BJ (cell line): ENCODE measurements around the gene ZNF688. TPM values are rescaled to one million over a fixed set of nuclear protein-coding genes. Genes with fewer than 3 reads are reported as not detected.

Source experiments
- polyA plus RNA-seq: library from polyadenylated mRNA; depleted of rRNA; stranded (reverse); fragments of >200 nt; gene quantifications from 2 replicates; pipeline ENCODE4 v1.2.3, GENCODE V29; 2011; rRNA removed
- small RNA-seq: library from RNA; depleted of rRNA; stranded (forward); fragments of <200 nt; gene quantifications from one replicate; pipeline ENCODE3, GENCODE V24; 2012; ENCODE audit warnings: low replicate concordance, low read depth; ENCODE audit not compliant: insufficient read length

ZNF688 gene
- polyA plus RNA-seq, 1 experiment: 6.3 TPM

Small RNA genes lying within 50 kb of the gene (small RNA-seq; reads per million reads assigned to genes)
- not detected for gene AC093249.4

Other genes with a start within 250 kb of the ZNF688 start
- gene CD2BP2, start 216.4 kb downstream of the ZNF688 start, polyA plus RNA-seq: 48.2 and 50.3 TPM in 2 replicates
- 11.3 and 16.5 TPM in 2 replicates for gene TBC1D10B, start 201.2 kb downstream of the ZNF688 start, polyA plus RNA-seq
- gene MYL11, start 196.9 kb downstream of the ZNF688 start, polyA plus RNA-seq: 0.59 and 0.69 TPM in 2 replicates
- gene SEPTIN1, start 189.2 kb downstream of the ZNF688 start, polyA plus RNA-seq: 0.17 and 0.22 TPM in 2 replicates
- gene ZNF48, start 176.3 kb downstream of the ZNF688 start, polyA plus RNA-seq: 2.8 and 4.6 TPM in 2 replicates
- gene ZNF771, start 164.1 kb downstream of the ZNF688 start, polyA plus RNA-seq: 6.8 and 7.9 TPM in 2 replicates
- gene DCTPP1, start 141.7 kb downstream of the ZNF688 start, polyA plus RNA-seq: 27.5 and 33.9 TPM in 2 replicates
- 44.4 and 50.3 TPM in 2 replicates for gene SEPHS2, start 125.8 kb downstream of the ZNF688 start, polyA plus RNA-seq
- gene ITGAL, start 99.0 kb downstream of the ZNF688 start, polyA plus RNA-seq: 0.06 TPM in 2 replicates
- 14.0 and 17.2 TPM in 2 replicates for gene ZNF768, start 45.1 kb downstream of the ZNF688 start, polyA plus RNA-seq
- 5.5 and 6.4 TPM in 2 replicates for gene ZNF747, start 36.9 kb downstream of the ZNF688 start, polyA plus RNA-seq
- 2.3 and 2.6 TPM in 2 replicates for gene ZNF764, start 13.3 kb downstream of the ZNF688 start, polyA plus RNA-seq
- gene ZNF785, start 14.0 kb upstream of the ZNF688 start, polyA plus RNA-seq: 6.6 TPM in 2 replicates
- gene ZNF689, start 38.7 kb upstream of the ZNF688 start, polyA plus RNA-seq: 3.6 and 4.1 TPM in 2 replicates
- gene PRR14, start 79.2 kb upstream of the ZNF688 start, polyA plus RNA-seq: 5.2 TPM in 2 replicates
- gene FBRS, start 86.7 kb upstream of the ZNF688 start, polyA plus RNA-seq: 7.8 and 9.4 TPM in 2 replicates
- 3.2 and 4.4 TPM in 2 replicates for gene SRCAP, start 127.5 kb upstream of the ZNF688 start, polyA plus RNA-seq
- 24.9 and 32.4 TPM in 2 replicates for gene PHKG2, start 176.7 kb upstream of the ZNF688 start, polyA plus RNA-seq
- gene CFAP119, start 190.3 kb upstream of the ZNF688 start, polyA plus RNA-seq: 4.7 and 5.0 TPM in 2 replicates
- 64.7 and 82.4 TPM in 2 replicates for gene RNF40, start 190.6 kb upstream of the ZNF688 start, polyA plus RNA-seq
- 4.6 and 6.0 TPM in 2 replicates for gene ZNF629, start 215.5 kb upstream of the ZNF688 start, polyA plus RNA-seq